ENCODE data around the gene COX4I1.
"Not testable (repeated sequence)": the region's sequence is repeated elsewhere in the genome, so short reads cannot be mapped to it uniquely, and the experiment has no call there.

COX4I1 gene

DNA sequence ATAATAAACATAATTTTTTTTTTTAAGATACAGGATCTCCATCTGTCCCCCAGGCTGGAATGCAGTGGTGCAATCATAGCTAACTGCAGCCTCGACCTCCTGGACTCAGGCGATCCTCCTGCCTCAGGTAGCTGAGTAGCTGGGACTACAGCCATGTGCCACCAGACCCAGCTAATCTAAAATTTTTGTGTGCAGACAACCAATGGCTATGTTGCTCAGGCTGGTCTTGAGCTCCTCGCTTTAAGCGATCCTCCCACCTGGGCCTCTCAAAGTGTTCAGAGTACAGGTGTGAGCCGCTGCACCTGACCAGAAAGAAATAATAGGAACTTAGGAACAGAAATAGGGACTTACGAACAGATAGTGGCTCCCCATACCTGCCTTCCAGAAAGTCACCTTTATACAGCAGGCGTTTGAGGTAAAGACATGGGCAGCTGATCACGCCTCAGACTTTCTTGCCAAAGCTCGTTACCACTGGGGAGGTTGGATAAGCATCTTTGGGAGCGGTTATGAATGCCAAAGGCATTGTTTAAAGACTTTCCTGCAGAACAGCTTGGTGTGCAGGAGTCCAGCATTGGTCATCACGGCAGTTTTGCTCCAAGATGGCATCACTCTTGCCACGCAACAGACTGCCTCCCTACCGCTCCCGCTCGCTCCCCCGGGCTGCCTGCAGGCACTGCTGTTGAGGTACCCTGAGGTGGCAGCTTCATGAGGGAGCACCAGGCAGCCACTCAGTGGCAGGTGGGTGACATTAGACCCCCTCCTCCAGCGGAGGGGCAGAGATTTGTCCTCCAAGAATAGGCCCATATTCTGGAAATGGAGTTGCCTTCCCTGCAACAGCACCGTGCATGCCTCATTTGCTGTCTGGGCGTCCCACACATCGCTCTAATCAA is 13.6 kb downstream of the COX4I1 start:
- no peak overlapping the region for H3K27ac ChIP-seq
- no peaks in the 10 kb centered on the region for H3K4me1 ChIP-seq (ENCODE audit: control insufficient read depth in 1 of 2, insufficient read depth in 1 of 2, low read depth in 1 of 2, low read length in 1 of 2)
- H3K36me3 ChIP-seq = no peaks in the 10 kb centered on the region

DNA sequence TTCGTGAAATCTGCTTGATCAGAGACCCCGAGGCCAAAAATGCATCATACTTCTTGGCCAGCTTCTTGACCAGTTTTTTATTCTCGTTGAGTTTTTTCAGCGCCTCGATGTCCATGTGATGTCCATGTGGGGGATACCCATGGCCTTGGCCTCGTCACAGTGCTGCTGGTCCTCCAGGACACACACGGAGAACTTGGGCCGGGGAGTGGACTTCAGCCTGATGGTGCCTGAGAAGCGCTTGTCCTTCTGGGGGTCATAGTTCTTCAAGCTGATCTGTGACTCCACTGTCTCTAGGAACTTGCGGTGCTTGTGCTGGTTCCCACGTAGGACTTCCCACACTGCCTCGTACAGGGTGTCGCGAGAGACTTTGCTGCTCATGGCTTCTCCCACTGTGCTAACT is 16.7 kb downstream of the COX4I1 start:
- Histone ChIP-seq H3K27ac (no peak overlapping the region), H3K36me3 (no peaks in the 10 kb centered on the region), H3K9me3 (no peaks in the 10 kb centered on the region), H3K27me3 (peaks cover 79% of the 10 kb centered on the region), H3K4me1 (ENCODE audit: control insufficient read depth in 1 of 2, insufficient read depth in 1 of 2, low read depth in 1 of 2, low read length in 1 of 2) (no peaks in the 10 kb centered on the region), H3K4me3 (ENCODE audit: low read depth in 1 of 2, low read length in 1 of 2) (no peak overlapping the region)
- TF ChIP-seq, protein P1, sequence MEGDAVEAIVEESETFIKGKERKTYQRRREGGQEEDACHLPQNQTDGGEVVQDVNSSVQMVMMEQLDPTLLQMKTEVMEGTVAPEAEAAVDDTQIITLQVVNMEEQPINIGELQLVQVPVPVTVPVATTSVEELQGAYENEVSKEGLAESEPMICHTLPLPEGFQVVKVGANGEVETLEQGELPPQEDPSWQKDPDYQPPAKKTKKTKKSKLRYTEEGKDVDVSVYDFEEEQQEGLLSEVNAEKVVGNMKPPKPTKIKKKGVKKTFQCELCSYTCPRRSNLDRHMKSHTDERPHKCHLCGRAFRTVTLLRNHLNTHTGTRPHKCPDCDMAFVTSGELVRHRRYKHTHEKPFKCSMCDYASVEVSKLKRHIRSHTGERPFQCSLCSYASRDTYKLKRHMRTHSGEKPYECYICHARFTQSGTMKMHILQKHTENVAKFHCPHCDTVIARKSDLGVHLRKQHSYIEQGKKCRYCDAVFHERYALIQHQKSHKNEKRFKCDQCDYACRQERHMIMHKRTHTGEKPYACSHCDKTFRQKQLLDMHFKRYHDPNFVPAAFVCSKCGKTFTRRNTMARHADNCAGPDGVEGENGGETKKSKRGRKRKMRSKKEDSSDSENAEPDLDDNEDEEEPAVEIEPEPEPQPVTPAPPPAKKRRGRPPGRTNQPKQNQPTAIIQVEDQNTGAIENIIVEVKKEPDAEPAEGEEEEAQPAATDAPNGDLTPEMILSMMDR (IDR thresholded peaks at IDR 0.05) = no peak

More for the DNA sequence above, 13.6 kb downstream of the COX4I1 start:
- TF ChIP-seq, protein P1 (IDR thresholded peaks at IDR 0.05) = no peak
- peaks cover 66% of the 10 kb centered on the region for H3K27me3 ChIP-seq
- H3K9me3 ChIP-seq = no peaks in the 10 kb centered on the region
- no peak overlapping the region for H3K4me3 ChIP-seq (ENCODE audit: low read depth in 1 of 2, low read length in 1 of 2)

DNA sequence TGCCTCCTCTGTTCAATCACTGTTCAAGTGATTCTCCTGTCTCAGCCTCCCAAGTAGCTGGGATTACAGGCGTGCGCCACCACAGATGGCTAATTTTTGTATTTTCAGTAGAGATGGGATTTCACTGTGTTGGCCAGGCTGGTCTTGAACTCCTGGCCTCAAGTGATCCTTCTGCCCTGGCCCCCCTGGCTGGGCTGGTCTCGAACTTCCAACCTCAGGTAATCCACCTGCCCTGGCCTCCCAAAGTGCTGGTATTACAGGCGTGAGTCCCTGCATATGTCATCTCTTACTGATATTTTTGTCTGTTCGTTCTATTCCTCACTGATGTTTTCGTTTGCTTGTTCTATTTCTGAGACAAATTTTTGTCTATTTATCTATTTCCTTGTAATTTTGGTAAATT is 17.7 kb downstream of the COX4I1 start:
- not testable (repeated sequence) for H3K27ac ChIP-seq; H3K4me1 ChIP-seq (ENCODE audit: control insufficient read depth in 1 of 2, insufficient read depth in 1 of 2, low read depth in 1 of 2, low read length in 1 of 2); H3K4me3 ChIP-seq (ENCODE audit: low read depth in 1 of 2, low read length in 1 of 2); H3K9me3 ChIP-seq; H3K36me3 ChIP-seq
- peaks cover 79% of the 10 kb centered on the region for H3K27me3 ChIP-seq

DNA sequence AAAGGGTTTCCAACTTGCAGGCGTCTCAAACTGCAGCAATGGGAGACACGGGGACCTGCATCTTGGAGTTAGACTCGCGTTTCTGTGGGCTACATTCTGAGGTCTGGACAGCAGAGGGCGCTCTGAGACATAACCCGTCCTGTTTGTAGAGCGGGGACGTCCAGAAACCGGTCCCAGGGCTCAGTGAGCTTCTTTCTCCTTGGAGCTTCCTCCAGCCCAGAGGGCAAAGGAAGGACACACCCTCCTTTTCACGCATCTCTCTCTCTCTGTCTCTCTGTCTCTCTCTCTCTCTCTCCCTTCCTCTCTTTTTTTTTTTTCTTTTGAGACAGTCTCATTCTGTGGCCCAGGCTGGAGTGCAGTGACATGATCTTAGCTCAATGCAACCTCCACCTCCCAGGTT is 19.8 kb downstream of the COX4I1 start:
- no peaks in the 10 kb centered on the region for H3K4me1 ChIP-seq (ENCODE audit: control insufficient read depth in 1 of 2, insufficient read depth in 1 of 2, low read depth in 1 of 2, low read length in 1 of 2)
- H3K4me3 ChIP-seq (ENCODE audit: low read depth in 1 of 2, low read length in 1 of 2) = no peak overlapping the region
- peaks cover 71% of the 10 kb centered on the region for H3K27me3 ChIP-seq
- H3K27ac ChIP-seq = no peak overlapping the region
- no peaks in the 10 kb centered on the region for H3K9me3 ChIP-seq
- TF ChIP-seq, protein P1 (IDR thresholded peaks at IDR 0.05) = peak; percentile 64
- no peaks in the 10 kb centered on the region for H3K36me3 ChIP-seq

DNA sequence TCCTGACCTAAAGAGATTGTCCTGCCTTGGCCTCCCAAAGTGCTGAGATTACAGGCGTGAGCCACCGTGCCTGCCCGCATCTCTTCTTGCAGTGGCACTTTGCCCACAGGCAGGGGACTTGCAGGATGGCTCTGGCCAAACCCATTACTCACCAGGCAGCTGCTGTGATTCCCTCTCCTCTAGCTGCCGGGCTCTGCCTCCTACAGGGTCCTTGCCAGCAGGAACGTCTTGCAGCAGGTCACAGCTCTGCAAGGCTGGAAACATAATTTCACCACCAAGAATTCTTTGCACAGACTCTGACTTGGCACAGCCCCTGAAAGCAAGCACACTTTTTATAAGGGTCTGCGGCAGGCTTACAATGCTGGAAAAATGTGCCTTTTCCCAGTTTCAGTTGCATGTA is 20.3 kb downstream of the COX4I1 start:
- H3K4me1 ChIP-seq (ENCODE audit: control insufficient read depth in 1 of 2, insufficient read depth in 1 of 2, low read depth in 1 of 2, low read length in 1 of 2) = no peaks in the 10 kb centered on the region
- no peak overlapping the region for H3K4me3 ChIP-seq (ENCODE audit: low read depth in 1 of 2, low read length in 1 of 2)
- H3K9me3 ChIP-seq = no peaks in the 10 kb centered on the region
- H3K36me3 ChIP-seq = no peaks in the 10 kb centered on the region
- H3K27ac ChIP-seq = no peak overlapping the region
- TF ChIP-seq, protein P1 (IDR thresholded peaks at IDR 0.05) = no peak
- H3K27me3 ChIP-seq = peaks cover 71% of the 10 kb centered on the region

DNA sequence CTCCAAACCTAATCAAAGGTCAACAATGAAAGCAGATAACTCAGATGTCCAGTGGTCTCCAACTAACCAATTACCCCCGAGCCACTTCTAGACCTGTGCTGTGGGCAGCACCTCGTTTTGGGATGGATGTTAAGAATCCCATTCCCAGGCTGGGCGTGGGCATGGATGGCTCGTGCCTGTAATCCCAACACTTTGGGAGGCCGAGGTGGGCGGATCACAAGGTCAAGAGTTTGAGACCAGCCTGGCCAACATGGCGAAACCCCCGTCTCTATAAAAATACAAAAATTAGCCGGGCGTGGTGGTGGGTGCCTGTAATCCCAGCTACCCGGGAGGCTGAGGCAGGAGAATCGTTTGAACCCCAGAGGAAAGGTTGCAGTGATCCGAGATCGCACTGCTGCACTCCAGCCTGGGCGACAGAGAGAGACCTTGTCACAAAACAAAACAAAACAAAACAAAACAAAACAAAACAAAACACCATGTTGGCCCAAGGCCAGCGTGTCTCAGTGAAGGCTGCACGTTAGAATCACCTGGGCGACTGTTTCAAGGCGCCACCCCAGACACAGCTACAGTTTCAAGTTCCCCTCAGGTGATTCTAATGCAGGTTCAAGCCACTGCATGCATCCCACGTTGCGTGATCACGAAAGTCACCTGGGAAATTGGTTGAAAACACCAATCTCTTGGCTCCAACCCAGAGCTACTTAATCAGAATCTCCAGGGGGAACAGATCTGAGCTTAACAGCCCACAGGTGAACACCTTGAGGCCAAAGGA is 21.3 kb downstream of the COX4I1 start:
- H3K27me3 ChIP-seq = peaks cover 72% of the 10 kb centered on the region
- TF ChIP-seq, protein P1 (IDR thresholded peaks at IDR 0.05) = no peak
- no peaks in the 10 kb centered on the region for H3K36me3 ChIP-seq
- H3K4me1 ChIP-seq (ENCODE audit: control insufficient read depth in 1 of 2, insufficient read depth in 1 of 2, low read depth in 1 of 2, low read length in 1 of 2) = no peaks in the 10 kb centered on the region
- no peak overlapping the region for H3K27ac ChIP-seq
- no peaks in the 10 kb centered on the region for H3K9me3 ChIP-seq
- H3K4me3 ChIP-seq (ENCODE audit: low read depth in 1 of 2, low read length in 1 of 2) = no peak overlapping the region

Data from neutrophil (primary cell).